HG03342 (cell line): ENCODE data around the gene FRMD4A.

Source experiments
- ATAC-seq: cut with Tn5 transposase; IDR thresholded peaks from one replicate; pipeline ENCODE4 v1.9.1; 2021; ENCODE audit warnings: mild to moderate bottlenecking, moderate library complexity; ENCODE audit not compliant: unreplicated experiment

Gene FRMD4A

DNA sequence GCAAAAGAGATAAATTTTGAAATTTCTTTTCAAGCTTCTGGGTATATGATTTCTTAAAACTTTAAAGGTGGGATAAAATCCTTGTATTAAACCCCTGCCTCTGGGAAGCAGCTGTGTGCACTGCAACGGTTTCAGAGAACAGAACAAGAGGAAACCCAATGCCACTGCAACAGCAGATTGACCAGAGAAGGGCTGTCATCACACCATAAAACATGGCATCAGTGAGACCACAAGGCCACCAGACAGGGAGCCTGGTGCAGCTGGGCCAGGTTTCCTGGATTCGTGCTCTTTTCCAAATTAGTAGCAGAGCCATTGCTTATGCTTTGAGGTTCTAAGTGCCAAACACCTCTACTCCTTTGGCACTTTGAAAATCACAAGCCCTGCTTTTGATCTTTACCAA lies 591.5 kb downstream of the FRMD4A start:
- no peak for ATAC-seq

DNA sequence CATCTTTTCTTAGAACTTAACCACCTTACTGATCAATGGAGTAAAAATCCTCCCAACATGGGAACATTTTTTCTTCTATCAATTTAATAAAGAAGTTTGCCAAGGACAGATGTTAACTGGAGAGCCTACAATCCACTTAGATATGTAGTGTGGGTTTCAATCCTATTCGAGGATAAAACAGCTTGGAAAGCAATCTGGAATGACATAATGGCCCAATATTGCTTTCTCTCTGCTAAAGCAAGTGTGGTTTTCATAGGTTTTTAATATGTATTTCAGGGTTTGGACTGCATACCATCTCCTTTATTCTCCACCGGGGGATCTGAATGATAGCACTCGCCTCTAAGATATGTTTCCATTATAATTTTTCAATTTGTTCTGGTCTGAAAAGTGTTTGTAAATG lies 594.2 kb downstream of the FRMD4A start:
- ATAC-seq, result no peak

DNA sequence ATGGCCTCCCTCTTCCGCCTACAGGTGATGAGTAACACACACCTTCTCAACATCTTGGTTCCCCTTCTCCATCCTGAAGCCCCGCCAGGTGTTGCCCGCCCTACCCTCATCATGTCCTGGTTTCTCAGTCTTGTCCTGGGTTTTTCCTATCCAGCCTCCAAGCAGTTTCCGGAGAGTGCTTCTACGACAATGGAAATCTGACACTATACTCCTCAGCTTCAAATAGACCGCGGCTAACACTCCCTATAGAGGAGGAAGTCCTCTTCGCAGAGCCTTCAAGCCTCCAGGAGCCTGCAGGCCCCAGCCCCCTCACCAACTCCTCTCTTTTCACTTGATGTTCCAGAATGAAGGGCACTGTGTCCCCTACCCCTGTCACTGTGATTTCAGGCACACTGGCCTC lies 596.6 kb downstream of the FRMD4A start:
- ATAC-seq, result no peak

DNA sequence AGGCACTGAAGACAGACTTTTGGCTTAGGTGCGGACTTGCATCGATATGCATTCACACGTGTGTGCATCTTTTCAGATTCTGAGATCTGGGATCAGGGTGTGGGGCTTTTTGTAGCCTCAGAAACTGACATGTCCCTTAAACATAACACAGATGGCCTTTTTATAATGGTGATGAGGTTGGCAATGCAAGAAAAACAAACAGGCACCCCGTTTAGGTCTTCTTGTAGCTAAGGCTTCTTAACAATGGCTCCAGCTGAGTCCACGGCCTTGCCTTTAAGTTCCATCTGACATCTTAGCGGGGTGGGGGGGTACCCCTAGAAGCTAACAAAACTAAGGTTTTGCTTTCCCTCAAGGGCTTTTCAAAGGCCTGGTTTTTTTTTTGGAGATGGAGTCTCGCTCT lies 597.7 kb downstream of the FRMD4A start:
- ATAC-seq, result no peak

DNA sequence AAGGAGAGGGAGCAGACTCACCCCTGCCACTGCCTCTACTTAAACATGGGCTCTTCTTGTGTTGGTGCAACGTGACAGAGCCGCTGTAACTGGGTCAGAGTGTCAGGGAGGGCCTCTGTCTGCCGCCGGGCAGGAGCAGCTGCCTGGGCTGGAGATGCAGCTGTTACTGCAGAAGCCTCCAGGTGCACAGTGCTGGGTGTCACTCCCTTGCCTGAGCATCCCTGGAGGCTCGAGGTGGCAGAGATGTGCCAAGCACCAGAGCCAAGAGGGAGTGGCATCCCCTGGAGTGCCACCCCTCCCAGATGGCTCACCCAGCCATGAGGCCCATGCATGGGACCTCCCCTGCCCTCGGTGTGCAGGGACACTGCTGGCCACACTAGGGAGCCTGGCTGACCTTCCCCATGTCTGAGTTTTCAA lies 598.3 kb downstream of the FRMD4A start:
- no peak for ATAC-seq

DNA sequence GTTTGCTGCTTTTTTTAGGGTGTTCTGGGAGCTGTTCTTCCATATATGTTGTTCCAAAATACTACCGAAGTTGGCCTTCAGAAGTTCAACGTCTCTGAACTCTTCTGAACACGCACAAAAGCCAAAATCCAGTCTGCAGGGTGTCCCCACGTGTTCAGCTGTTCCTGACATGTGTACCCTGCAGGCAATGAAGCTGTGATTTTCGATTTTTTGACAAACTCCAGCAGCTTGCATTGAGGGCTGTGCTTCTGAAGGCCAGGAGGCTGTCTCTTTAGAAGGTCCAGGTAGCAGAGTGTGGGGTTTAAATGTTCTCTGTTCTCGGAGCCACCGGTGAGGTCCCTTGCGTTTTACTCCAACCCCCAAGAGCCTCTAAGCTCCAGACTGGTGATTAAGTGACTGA lies 598.9 kb downstream of the FRMD4A start:
- ATAC-seq, result no peak

DNA sequence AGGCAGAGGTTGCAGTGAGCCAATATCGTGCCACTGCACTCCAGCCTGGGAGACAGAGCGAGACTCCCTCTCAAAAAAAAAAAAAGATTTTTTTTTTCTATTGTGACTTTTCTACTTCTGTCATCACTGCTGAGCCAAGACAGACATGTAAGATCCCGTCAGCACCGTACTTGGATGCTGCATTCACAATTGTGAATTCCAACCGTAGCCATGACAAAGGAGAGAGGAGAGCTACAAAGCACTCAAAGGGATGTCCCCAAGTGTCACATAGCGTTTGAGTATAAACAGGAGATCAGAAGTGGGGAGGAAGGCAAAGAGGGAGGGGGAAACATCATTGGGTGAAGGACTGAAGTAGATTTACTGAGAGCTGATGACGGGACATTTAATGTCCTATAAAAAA lies 599.8 kb downstream of the FRMD4A start:
- ATAC-seq, result no peak

DNA sequence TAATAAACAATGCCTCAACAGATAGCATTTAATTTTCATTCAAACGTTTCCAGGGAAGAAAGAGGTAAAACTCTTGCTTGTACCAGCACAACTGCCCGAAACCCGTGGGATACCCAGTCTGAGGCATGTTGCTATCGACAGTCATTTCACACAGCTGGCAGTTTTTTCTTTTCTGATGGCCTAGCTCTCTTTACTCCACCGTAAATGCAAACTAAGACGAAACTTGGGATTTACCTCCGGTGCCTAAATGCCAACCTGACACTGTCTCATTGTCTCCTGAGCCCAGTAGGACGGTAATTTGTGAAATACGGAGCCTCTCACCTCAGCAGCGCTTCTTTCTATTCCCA lies 600.4 kb downstream of the FRMD4A start:
- no peak for ATAC-seq

DNA sequence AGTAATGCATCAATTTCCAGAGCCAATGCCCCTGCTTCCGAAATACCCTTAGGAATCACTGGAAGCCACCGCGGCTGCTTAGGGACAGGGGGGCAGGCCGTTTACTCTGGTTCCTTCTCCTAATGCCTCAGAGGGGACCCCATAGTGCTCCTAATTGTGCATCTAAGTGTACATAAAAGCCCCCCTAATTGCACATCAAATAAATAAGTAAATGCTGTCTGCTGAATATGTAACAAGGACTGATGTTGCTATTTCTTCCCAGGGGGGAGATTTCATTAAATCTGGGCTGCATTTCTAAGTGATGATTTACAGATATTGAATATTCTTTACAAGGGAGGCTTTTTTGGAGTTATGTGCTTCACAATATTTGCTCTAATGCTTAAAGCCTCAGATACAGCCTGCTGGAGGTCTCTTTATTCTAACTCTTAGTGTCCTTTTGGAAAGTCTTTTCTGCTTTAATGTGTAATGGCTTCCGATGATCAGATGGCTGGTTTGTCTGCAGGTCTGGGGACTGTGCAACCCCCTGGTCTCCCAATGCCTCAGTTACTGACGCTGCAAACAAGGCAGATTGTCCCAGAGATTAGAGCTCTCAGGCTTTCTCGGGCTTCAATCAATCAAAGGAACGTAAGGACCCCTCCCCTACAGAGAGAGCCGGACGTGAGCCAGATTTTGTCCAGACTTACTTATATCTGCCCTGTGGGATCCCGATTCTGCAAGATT lies 601.0 kb downstream of the FRMD4A start:
- ATAC-seq, result no peak

DNA sequence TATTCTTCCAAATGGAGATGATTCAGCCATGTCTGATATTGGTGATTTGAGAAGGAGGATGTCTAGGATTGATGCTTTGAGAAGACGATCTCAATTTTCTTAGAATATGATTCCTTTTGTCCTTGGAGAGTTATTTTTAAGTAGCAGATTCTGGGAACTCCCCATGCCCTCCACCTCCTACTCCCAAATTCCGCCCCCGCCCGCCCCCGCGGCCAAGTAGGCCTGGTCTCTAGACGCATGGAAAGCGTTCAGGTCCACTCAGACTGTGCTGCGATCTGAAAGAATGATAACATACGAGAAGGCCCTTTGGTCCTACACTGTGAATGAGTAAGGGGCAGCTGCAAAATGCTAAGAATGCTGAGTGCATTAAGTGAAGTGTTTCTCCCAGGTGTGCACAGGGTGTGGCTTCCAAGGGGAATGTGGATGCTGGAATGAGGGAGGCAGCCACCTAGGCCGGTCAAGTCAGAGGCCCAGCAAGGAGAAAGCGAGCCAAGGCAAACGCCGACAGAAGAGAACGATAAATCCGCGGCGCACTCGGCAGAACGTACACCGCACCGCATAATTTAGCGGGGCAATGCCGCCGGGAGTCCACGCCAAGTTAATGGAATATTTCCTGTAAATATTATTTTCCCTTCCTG lies 601.7 kb downstream of the FRMD4A start:
- no peak for ATAC-seq

DNA sequence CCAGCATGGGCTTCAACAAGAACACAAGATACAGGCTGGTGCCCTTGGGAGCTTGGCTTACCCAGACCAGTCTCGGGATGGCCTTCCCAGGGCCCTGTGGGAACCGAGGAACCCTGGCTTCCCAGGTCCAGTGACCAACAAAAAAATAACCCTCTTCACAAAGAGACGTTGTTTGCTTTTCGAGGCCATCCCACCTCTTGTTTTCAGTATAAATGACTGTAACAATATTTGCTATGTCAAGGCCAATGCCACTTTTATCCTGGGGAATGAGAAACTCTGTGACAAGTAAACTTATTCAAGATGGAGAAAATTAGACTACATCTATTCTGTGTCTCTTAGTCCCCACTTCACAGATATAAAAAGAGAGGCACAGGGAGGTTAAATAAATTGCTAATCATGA lies 605.1 kb downstream of the FRMD4A start:
- ATAC-seq, result no peak

DNA sequence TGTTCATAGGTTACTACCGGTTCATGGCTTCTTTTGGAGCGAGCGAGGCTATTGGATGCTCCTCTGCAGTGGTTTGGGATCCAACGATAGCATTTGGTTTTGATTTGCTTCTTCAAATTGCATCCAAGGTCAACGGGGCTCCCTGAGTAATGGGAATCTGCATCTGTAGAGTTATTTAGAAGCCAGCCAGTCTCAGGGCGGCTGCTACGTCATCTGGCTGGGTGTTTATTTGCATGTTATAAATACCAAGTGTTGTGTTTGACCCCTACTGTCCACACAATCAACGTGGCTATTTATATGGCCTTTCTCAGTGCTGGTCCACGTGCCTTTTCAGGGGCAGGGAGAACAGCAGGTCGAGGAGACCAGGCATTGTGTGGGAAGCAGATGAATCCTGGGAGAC lies 606.2 kb downstream of the FRMD4A start:
- ATAC-seq, result no peak

DNA sequence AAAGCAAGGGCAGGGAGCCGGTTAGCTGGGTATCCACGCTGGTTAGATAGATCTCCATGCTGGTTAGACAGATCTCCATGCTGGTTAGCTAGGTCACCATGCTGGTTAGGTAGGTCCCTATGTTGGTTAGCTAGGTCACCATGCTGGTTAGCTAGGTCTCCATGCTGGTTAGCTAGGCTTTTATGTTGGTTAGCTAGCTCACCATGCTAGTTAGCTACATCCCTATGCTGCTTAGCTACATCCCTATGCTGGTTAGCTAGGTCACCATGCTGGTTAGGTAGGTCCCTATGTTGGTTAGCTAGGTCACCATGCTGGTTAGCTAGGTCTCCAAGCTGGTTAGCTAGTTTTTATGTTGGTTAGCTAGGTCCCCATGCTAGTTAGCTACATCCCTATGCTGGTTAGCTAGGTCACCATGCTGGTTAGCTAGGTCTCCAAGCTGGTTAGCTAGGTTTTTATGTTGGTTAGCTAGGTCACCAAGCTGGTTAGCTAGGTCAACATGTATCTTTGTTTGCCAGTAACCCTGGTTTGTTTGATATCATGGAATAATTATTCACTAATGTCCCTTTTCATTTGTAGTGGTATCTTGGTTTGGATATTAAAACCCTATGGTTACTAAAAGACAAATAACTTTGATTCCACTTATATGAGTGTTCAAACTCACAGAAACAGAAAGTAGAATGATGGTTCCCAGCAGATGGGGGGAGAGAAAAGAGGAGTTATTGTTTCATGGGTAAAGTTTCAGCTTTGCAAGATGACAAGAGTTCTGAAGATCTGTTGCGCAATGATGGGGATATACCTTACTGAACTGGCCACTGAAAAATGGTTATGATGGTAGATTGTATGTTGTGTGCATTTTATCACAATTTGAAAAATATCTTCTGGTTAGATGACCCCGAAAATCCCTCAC lies 607.7 kb downstream of the FRMD4A start:
- no peak for ATAC-seq

DNA sequence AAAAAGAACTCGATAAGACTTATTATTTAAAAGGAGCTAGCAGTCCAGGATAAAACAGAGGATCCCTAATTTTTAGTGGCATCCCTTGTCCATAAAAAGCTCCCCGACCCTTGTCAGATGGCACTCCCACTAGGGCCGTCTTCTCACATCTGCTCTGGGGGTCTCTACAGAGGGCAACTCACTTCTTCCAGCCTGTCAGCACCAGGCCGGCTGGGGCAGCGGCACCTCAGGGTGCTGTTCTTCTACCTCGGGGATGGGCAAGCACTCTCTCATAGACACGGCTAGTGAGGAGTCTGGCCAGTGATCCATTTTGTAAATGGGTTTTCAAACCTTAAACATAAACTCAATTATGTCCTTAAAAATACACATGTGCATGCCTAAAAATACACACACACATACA lies 609.2 kb downstream of the FRMD4A start:
- no peak for ATAC-seq

DNA sequence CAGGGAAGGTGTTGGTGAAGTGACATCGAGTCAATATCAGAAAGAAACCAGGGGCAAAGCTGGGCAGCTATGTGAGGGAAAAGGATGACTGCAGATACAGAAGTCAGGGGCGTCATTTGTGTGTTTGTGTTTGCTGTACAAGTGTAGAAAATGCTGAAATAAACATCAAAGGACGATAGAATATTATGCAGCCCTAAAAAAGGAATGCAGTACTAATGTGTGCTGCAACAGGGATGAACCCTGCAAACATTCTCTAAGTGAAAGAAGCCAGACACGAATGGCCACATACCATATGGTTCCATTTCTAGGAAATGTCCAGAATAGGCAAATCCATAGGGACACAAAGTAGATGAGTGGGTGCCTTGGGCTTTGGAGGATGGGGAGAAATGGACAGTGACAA lies 610.0 kb downstream of the FRMD4A start:
- ATAC-seq, result no peak

DNA sequence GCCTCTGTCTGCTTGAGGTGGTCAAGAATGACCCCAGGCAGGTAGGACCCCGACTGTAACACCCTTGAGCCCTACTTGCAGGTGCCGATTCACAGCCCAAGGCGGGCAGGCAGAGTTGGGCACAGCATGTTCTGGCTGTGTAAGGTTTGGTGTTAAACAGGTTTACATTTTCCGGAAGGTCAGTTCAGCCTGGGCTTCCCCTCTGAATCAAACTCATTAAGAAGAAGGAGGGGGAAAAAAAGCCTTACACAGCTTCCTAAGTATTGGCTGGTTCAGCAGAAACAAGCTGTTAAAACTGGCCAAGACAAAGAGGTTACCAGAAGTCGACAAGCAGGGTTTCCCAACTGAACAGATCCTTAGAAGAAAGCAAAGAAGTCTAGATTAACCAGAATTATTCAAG lies 611.3 kb downstream of the FRMD4A start:
- ATAC-seq, result no peak

DNA sequence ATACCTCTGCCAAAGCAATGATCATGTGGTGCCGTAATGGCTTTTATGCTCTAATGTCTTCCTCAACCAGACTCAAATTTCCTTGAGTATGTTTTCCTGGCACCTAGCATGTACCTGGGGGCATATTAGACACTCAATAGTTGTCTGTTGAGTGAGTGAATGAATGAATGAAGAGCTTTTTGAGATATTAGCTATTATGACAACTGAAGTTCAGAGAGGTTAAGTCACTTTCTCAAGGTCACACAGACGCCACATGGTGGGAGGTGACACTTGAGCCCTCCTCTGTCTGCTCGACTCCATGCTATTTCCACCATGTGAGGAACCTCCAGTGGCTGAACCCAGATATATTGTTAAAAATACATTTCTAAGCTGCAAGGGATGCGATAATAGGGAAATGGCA lies 611.9 kb downstream of the FRMD4A start:
- ATAC-seq, result no peak

DNA sequence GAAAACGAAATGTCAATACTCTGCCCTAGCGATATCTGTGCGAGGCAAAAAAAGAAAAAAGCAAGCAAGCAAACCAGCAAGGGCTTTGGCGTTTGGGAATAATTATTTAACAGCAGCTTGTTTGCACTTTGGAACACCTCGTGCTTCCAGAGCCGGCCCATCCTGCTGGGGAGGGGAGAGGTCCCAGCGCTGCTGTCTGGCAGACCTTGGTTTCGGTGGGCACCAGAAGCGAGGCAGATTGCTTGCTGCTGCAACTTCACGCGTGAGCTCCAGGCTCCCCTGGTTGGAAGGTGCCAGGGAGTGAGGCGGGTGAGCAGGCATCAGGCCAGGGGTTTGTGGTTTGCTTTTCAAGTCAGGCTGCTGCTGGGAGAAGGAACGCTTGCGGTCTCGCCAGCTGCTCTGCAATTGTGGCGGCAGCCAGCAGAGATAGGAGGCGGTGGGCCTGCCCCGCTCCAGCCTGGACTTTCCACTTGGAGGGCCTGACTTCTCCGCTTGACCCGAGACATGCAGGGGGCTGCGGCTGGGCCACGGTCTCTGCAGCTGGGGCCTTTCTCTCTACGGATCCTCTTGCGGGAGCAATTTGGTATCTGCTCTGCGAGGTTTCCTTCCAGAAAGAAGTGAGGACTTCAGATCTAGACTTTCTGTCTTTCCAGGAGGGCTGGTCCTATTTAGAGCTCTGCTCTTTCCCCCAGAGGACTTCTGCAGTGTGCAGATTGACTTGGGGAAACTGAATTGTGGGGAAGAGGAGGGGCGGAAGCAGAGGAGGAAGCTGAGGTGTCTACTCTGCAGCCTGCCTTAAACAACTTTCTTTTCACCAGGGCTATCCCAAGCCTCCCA lies 612.6 kb downstream of the FRMD4A start:
- ATAC-seq, result peak; percentile 38

DNA sequence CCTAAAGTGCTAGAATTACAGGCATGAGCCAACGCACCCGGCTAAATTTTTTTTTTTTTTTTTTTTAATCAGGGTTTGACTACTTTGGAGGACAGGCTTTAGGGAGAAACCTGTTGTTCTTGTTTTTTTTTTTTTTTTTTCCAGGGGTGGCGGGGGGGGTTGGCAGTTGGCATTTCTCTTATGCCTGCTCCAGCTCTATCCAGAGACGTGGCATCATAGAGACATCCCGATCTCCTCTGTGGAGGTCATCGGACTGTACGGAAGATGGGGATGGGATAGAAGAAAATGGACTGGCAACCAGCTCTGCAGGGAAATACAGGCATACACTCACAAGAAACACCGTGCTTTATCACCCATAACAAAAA lies 613.2 kb downstream of the FRMD4A start:
- no peak for ATAC-seq

DNA sequence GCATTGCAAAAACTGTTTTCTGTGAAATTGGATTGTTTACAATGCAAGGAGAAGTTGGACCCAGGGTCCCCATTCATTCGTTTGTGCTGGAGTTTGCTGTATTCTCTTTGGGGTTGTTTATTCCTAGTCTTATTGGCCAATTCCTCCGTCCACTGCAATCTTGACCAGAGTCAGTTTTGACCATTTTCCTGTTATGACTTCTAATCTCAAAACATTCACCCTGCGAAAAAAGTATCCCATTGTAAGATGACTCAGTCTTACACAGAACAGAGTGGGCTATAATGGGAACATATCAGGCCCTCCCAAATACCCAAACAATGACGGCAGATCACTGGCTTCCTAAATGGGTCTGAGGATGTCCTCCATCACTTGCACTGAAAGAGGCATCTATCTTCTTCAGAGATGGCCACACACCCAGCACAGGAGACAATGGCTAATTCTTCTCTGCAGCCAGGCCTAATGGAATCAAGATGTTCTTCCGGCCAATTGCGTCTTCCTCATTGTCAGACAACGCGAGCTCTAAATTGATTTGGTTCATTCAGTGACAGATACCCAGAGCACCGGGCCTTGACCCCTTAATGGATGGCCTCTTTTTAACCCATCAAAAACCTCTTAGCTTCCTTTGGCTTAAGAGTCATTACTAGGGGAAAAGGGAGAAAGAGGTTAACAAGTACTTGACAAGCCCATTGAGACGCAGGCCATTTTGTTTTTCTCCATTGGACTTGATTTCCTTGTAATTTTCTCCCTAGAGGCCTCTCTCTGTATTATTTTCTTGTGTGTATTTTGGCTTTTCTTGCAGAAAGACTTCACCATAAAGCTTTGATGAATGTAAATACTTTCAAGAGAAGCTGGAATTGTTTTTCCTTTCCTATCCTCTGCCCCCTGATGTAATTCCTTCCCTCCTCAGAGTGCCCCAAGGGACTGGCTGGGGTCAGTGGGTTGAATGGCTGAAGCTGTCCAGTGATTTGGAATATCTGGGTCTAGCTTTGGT lies 614.3 kb downstream of the FRMD4A start:
- ATAC-seq, result no peak
